ENCODE data around the gene LDB3. TPM values are rescaled to one million over a fixed set of nuclear protein-coding genes. Genes with fewer than 3 reads are reported as not detected.

LDB3 gene
- total and polyA plus RNA-seq, 2 of the 8 experiments (the other 6 are each of a cell fraction or from before 2014, with no cell fraction given) = 0.20 to 0.43 TPM

DNA sequence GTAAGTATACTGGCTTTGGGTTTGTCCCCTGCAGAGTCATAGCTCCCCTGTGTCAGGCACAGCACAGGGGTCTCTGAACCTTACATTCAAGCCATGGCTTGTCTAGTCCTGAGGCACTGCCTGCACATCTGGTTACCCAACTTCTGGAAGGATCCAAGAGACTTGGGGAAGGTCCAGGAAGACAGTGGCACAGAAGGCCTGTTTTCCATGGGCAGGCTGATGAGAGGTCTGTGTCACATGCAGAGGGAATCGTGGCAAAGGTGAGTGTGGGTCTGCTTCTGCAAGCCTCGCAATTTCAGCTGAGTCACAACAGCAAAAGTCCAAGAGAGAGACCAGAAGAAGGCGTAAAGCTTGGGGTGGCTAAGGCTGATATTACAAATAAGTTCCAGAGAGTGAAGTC is 59.7 kb downstream of the LDB3 start:
- FAIRE-seq (no peak), DNase-seq (ENCODE audit: low read depth in 1 of 2, low spot score in 2 of 2) (no peak)
- Histone ChIP-seq H3K4me2 (ENCODE audit: insufficient read depth in 1 of 2, low read depth in 2 of 2, low read length in 2 of 2) (no peak overlapping the region), H4K5ac (ENCODE audit: insufficient read length, low read depth, low read length) (no peak overlapping the region), H4K20me1 (replicated peaks in 1 of 2; ENCODE audit: control insufficient read depth in 1 of 2, insufficient read depth in 2 of 2, low read length in 2 of 2) (no peaks in the 10 kb centered on the region), H2BK5ac (ENCODE audit: low read depth, low read length) (no peak overlapping the region), H3K23ac (ENCODE audit: insufficient read length) (no peak overlapping the region), H3K36me3 (ENCODE audit: control insufficient read depth in 2 of 4, insufficient read depth in 4 of 4, low read length in 3 of 4) (no peaks in the 10 kb centered on the region), H3K79me1 (ENCODE audit: low read depth, low read length) (no peaks in the 10 kb centered on the region), H3K14ac (ENCODE audit: insufficient read length) (no peak overlapping the region), H3K4ac (replicated peaks; ENCODE audit: insufficient read length, low read depth, low read length) (no peak overlapping the region), H3K18ac (ENCODE audit: extremely low read depth, low read length) (no peak overlapping the region), H4K91ac (replicated peaks; ENCODE audit: insufficient read length, low read length) (no peak overlapping the region), H2BK120ac (replicated peaks; ENCODE audit: low read depth, low read length) (no peak overlapping the region), H3K56ac (replicated peaks; ENCODE audit: insufficient read length, low read depth, low read length) (no peak overlapping the region), H2AFZ (ENCODE audit: low read length) (peak overlapping the region; percentile 12; the same call in 1 of the 2 replicates), H3K23me2 (ENCODE audit: low read depth, low read length) (no peaks in the 10 kb centered on the region), H2BK12ac (ENCODE audit: low read depth, low read length) (no peak overlapping the region), H3K27me3 (replicated peaks in 1 of 4; ENCODE audit: control insufficient read depth in 3 of 4, extremely low read depth in 1 of 4, insufficient read depth in 3 of 4, low read length in 3 of 4) (no peaks in the 10 kb centered on the region), H4K8ac (ENCODE audit: extremely low read depth, insufficient read depth, low read length) (peak overlapping the region; percentile 4; the same call in 1 of the 2 replicates), H3K9ac (replicated peaks in 1 of 4; ENCODE audit: extremely low read depth in 1 of 4, low read depth in 3 of 4, low read length in 3 of 4) (no peak overlapping the region), H3K4me1 (replicated peaks in 1 of 4; ENCODE audit: control insufficient read depth in 3 of 4, insufficient read depth in 4 of 4, low read length in 3 of 4) (peaks cover 0 to 4% (median 0%) of the 10 kb centered on the region in 4 experiments; a peak in 1 of 7 replicates), H3K9me3 (ENCODE audit: insufficient read depth in 2 of 2, low read depth in 1 of 2, low read length in 1 of 2) (no peaks in the 10 kb centered on the region), H2AK5ac (ENCODE audit: low read depth, low read length) (no peak overlapping the region), H2BK20ac (ENCODE audit: low read length) (no peak overlapping the region), H3K79me2 (ENCODE audit: control insufficient read depth in 1 of 2, insufficient read depth in 2 of 2, low read length in 2 of 2) (no peaks in the 10 kb centered on the region), H3K27ac (ENCODE audit: low read depth, low read length) (no peak overlapping the region), H2BK15ac (ENCODE audit: low read length) (no peak overlapping the region), H3K4me3 (ENCODE audit: extremely low read depth in 1 of 4, insufficient read depth in 2 of 4, low read depth in 3 of 4, low read length in 4 of 4) (no peak overlapping the region)
- ChIA-PET POLR2A (ENCODE audit: partially characterized antibody) (interaction anchor here (0.6 kb wide), 1 partner anchor 22 kb away, joined by 3 read pairs; no protein-coding TSS in a partner anchor), CTCF (ENCODE audit: partially characterized antibody) (interaction anchor here (0.7 to 1.3 kb wide), 6 partner anchors 11 to 178 kb away, joined by 3 to 4 read pairs (median 3); no protein-coding TSS in a partner anchor)
- 97% methylated on average over 3 of the region's 3 CpGs; no CpG with 5 or more reads in 1 of the 2 experiments for WGBS, 2 experiments (ENCODE audit: extremely low coverage in 1 of 2, insufficient coverage in 1 of 2, insufficient read length in 1 of 2, insufficient replicate concordance in 2 of 2, low coverage in 1 of 2, low lambda C conversion rate in 2 of 2, missing lambda C conversion rate in 1 of 2)
- TF ChIP-seq, protein P1, sequence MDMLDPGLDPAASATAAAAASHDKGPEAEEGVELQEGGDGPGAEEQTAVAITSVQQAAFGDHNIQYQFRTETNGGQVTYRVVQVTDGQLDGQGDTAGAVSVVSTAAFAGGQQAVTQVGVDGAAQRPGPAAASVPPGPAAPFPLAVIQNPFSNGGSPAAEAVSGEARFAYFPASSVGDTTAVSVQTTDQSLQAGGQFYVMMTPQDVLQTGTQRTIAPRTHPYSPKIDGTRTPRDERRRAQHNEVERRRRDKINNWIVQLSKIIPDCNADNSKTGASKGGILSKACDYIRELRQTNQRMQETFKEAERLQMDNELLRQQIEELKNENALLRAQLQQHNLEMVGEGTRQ (IDR thresholded peaks at IDR 0.05; ENCODE audit: low read length) = no peak
- no peak for TF ChIP-seq CHD1 (IDR thresholded peaks at IDR 0.05; ENCODE audit: low read depth, low read length)
- TF ChIP-seq POLR2A (IDR thresholded peaks at IDR 0.05; ENCODE audit: control extremely low read depth in 1 of 2, low read depth in 2 of 2, low read length in 2 of 2) = no peak
- no peak for TF ChIP-seq ASH2L (IDR thresholded peaks at IDR 0.05; ENCODE audit: low read length)
- TF ChIP-seq RNF2 (IDR thresholded peaks at IDR 0.05; ENCODE audit: borderline replicate concordance, low read depth, low read length, missing control alignments, poor library complexity, severe bottlenecking) = no peak
- no peak for TF ChIP-seq TAF7 (optimal IDR thresholded peaks at IDR 0.05; ENCODE audit: borderline replicate concordance, low read depth, low read length)
- TF ChIP-seq, protein P2, sequence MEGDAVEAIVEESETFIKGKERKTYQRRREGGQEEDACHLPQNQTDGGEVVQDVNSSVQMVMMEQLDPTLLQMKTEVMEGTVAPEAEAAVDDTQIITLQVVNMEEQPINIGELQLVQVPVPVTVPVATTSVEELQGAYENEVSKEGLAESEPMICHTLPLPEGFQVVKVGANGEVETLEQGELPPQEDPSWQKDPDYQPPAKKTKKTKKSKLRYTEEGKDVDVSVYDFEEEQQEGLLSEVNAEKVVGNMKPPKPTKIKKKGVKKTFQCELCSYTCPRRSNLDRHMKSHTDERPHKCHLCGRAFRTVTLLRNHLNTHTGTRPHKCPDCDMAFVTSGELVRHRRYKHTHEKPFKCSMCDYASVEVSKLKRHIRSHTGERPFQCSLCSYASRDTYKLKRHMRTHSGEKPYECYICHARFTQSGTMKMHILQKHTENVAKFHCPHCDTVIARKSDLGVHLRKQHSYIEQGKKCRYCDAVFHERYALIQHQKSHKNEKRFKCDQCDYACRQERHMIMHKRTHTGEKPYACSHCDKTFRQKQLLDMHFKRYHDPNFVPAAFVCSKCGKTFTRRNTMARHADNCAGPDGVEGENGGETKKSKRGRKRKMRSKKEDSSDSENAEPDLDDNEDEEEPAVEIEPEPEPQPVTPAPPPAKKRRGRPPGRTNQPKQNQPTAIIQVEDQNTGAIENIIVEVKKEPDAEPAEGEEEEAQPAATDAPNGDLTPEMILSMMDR (IDR thresholded peaks at IDR 0.05; ENCODE audit: control extremely low read depth in 1 of 3, insufficient read depth in 1 of 3, low read depth in 1 of 3, low read length in 3 of 3) = no peak
- no peak for TF ChIP-seq RFX5 (IDR thresholded peaks at IDR 0.05; ENCODE audit: borderline replicate concordance, low read depth, low read length)

Data from H1 (cell line).